A204.1 (cell line): ENCODE data around the gene TAF1B.
"Not testable (repeated sequence)": the region's sequence is repeated elsewhere in the genome, so short reads cannot be mapped to it uniquely, and the experiment has no call there.

ENCODE experiments used
- FAIRE-seq: peaks from 2 replicates; lab custom pipeline; 2012; peaks lifted over from hg19 to GRCh38; lab: Jason Lieb, UNC

Gene TAF1B

DNA sequence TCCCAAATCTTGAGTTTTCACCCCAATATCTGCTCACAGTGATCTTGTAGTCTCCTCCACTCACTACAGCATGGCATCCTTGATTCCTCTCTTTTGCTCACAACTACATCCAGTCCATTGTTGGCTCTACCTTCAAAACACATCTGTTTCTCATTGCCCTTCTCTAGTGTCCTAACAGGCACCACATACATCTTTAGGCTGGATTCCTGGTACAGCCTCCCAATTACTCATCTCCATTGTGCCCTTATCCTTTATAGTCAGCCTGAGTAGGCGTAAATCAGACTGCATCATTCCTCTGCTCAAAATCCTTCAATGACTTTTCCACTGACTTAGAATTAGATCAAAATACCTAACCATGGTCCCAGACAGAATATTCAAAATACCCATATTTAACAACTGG lies 10.7 kb upstream of the TAF1B start:
- no peak for FAIRE-seq

GRCh38 chr2:9835068-9835467 lies 8.2 kb upstream of the TAF1B start:
- not testable (repeated sequence) for FAIRE-seq

DNA sequence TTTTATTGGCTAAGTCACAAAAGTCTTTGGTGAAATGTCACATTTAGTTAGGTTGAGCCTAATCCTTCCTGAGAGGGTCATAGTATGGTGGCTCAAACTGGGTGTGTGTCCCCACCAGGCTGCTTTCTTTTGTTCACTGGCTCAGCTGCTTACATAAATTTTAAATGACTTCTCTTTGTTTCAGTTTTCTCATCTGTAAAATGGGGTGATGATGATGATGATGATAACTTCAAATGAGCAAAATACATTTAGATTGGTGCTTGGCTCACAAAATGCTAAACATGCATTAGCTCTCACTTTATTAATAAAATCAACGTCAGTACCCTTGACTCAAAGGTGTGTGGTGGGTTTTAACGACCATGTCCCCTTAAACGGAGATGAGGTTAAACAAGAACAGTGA lies 7.2 kb upstream of the TAF1B start:
- FAIRE-seq = no peak

DNA sequence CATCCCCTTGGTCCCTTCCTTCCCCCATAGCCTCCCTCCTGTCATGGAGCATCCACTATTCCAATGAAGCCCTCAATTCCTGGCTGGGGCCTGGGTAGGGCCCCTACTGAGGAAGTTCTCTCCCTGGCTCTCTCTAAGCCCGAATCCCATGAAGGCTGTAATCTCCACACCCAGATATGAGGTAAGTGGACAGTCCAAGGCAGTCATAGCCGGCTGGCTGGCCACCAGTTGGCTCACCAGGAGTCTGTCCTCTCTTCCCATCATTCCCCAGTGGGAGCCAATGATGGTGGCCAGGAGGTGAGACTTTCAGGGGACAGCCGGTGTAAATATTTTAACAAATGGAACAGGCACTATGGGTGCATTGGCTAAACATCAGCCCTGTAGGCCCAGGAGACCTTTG lies 6.8 kb upstream of the TAF1B start:
- FAIRE-seq = no peak

DNA sequence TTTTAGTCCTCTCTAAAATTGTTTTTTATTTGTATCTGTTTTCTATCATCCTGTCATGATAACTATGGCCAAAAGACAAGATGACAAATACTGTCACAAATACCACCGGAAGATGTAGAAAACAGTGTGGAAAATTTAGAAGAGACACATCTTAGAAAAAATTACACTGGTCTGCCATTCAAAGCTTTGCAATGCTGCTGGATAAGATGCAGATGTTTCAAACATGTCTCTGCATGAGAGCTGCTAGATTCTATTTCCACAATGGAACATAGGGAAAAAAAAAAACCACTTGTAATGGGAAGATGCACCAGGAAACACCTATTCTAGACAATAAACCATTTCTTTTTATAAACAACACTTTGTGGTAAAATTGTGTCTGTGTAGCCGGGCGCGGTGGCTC lies 5.8 kb upstream of the TAF1B start:
- no peak for FAIRE-seq

GRCh38 chr2:9838391-9838790 lies 4.9 kb upstream of the TAF1B start:
- no peak for FAIRE-seq

GRCh38 chr2:9842487-9843228 lies 616 bp upstream of the TAF1B start:
- no peak for FAIRE-seq

GRCh38 chr2:9844036-9844483 lies 786 bp downstream of the TAF1B start:
- FAIRE-seq = no peak

DNA sequence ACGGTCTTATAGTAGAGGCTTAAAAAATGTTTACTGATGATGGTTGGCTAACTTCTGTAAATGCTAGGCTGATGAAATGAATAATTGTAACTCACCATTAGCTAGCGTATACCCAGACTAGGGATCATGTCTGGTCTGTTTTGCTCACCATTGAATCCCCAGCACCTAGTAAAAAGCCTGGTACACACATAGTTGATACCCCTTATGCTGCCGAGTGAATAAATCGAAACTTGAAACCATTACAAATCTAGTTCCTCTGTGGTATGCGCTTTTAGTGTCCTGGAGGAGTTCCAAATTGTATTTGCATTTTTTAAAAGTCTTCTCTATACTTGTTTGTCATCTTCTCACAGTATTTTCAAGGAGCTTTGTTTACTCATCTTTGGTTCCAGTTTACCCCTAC lies 1.3 kb downstream of the TAF1B start:
- FAIRE-seq = no peak

- no peak for FAIRE-seq
Measured at GRCh38 chr2:9846554-9846953, 3.3 kb downstream of the TAF1B start.

DNA sequence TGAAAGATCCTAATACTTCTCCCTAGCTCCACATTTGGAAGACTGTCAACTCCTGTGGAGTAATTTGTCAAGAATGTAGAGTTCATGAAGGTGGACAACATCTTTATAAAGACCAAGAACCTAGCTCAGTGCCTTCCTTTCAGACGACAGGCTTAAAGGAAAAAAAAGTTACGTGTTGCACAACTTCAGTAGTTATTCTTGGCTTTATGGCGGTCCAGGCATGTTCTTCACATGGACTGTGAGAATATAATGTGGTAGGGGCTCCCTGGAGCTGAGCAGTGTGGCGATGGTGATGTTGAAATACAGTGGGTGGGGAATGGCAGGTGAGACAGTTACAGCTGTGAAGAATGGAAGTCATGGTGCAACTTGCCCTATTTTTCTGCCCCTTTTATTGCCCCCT lies 3.9 kb downstream of the TAF1B start:
- no peak for FAIRE-seq

GRCh38 chr2:9852881-9853280 lies 9.6 kb downstream of the TAF1B start:
- FAIRE-seq = no peak

GRCh38 chr2:9857814-9858729 lies 14.8 kb downstream of the TAF1B start:
- FAIRE-seq = no peak

DNA sequence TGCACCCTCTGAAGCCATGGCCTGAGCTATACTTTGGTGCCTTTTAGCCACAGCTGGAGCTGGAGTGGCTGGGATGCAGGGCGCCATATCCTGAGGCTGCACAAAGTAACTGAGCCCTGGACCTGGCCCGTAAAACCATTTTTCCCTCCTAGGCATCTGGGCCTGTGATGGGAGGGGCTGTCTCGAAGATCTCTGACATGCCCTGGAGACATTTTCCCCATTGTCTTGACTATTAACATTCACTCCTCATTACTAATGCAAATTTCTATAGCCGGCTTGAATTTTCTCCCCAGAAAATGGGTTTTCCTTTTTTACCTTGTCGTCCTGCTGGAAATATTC lies 15.4 kb downstream of the TAF1B start:
- no peak for FAIRE-seq

DNA sequence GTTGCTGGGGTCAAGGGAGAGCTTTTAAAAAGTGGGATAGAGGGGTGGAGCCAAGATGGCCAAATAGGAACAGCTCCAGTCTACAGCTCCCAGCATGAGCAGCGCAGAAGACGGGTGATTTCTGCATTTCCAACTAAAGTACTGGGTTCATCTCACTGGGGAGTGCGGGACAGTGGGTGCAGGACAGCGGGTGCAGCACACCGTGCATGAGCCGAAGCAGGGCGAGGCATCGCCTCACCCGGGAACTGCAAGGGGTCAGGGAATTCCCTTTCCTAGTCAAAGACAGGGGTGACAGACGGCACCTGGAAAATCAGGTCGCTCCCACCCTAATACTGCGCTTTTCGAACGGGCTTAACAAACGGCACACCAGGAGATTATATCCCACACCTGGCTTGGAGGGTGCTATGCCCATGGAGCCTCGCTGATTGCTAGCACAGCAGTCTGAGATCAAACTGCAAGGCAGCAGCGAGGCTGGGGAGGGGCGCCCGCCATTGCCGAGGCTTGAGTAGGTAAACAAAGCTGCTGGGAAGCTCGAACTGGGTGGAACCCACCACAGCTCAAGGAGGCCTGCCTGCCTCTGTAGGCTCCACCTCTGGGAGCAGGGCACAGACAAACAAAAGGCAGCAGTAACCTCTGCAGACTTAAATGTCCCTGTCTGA lies 17.8 kb downstream of the TAF1B start:
- FAIRE-seq = not testable (repeated sequence)

DNA sequence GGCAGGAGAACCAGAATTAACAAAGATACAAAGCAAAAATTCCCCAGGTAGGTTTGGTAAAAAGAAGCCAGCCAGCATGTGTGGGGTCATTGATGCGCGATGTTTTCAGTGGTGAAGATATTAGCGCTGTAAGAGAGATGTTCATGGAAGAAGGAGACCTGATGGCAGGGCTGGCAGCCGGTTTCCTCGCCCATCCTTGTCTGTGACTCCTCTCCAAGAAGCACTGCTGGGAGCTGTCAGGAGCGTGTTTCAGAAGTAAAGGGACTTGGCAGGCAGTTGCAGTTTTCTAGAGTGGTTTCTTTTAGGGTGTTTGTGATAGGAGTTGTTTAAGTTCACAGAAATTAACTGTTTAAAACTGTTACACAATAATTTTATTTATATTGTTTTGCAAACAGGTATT lies 24.6 kb downstream of the TAF1B start:
- FAIRE-seq = no peak

DNA sequence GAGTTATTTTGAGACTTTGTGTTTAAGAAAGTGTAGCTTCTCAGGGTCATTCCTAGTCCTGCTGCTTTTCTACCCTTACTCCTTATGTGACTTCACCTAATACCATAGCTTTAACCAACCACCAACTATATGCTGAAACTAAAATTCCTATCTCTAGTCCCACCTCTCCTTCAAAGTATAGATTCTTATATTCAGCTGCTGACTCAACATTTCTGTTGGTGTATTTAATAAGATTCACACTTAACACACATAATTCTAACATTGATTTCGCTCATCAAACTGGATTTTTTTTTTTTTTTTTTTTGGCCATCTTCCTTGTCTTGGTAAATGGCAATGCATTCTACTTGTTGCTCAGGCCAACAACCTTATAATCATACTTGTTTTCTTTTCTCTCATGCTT lies 30.1 kb downstream of the TAF1B start:
- no peak for FAIRE-seq

GRCh38 chr2:9877026-9877425 lies 33.8 kb downstream of the TAF1B start:
- no peak for FAIRE-seq

GRCh38 chr2:9877726-9878125 lies 34.5 kb downstream of the TAF1B start:
- FAIRE-seq = no peak

DNA sequence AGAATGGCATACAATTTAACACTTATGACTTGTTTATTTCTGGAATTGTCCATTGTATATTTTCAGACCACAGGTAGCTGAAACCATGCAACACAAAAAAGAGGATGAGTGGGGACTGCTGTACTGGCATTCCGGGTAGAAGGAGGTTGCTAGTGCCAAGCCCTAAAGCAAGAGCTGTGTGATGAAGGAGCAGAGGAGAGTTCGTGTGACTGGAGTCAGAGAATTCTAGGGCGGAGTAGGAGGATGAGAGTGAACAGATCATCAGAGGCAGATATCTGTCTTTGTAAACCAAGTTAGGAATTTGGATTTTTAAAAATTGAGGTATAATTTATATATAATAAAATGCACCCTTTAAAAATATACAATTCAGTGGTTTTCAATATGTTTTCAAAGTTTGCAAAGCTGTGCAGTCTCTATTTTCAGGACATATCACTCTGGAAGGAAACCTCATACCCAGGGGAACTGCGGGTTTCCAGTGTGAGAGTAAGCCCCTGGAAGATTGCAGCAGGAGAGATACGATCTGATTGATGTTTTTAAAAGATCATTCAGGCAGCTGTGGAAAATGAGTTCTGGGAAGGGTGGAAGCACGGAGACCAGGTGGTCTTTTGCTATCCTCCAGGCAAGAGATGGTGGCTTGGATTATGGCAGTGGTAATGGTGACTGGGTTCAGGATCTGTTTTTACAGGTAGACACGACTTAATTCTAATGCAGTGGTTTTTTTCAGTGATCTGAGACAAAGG lies 36.4 kb downstream of the TAF1B start:
- FAIRE-seq = no peak

DNA sequence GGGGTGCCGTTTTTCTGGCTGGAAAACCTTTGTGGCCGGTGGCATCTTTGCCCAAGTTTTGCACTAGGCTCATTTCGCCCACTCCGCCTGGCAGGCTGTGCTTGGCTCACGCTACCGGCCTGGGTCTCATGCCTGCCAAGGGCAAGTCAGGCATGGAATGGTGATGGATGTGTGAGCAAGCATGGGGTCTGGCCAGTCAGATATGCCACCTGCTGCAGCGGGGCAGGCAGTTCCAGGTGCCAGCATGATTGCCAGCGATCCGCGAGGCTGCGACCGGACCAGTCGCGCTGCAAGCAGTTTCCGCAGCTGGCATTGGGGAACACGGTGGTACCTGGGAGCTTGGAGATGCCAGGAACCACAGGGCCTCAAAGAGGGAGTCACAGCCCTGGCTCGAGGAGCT lies 40.6 kb downstream of the TAF1B start:
- FAIRE-seq = no peak

- no peak for FAIRE-seq
Measured at GRCh38 chr2:9884436-9884835, 41.2 kb downstream of the TAF1B start.
